ENCODE data around the gene ZBTB20. TPM values are rescaled to one million over a fixed set of nuclear protein-coding genes. Genes with fewer than 3 reads are reported as not detected.

Gene ZBTB20
- total RNA-seq, 6 experiments from 2014 or later = 36.7 to 59.4 (median 46.7) TPM

GRCh38 chr3:114958930-114959329, 188.2 kb downstream of the ZBTB20 start:
- DNase-seq (no peak), ATAC-seq (no peak)

GRCh38 chr3:114953800-114954199, 193.3 kb downstream of the ZBTB20 start:
- intact Hi-C loops (cut with DNase I) = no loop called here
- Histone ChIP-seq H3K4me3 (no peak overlapping the region), H3K27me3 (no peaks in the 10 kb centered on the region), H3K9me3 (peaks cover 0 to 3% (median 0%) of the 10 kb centered on the region in 4 donors), H3K36me3 (no peaks in the 10 kb centered on the region), H3K27ac (no peak overlapping the region), H3K4me1 (no peaks in the 10 kb centered on the region)
- ATAC-seq = no peak
- TF ChIP-seq CTCF (IDR thresholded peaks at IDR 0.05) (no peak), POLR2A (IDR thresholded peaks at IDR 0.05) (no peak)
- no peak for DNase-seq
- WGBS (ENCODE audit: insufficient coverage, low coverage, low lambda C conversion rate, missing lambda C conversion rate) = 94% methylated on average over 1 of the region's 1 CpG

More at GRCh38 chr3:114958930-114959329, 188.2 kb downstream of the ZBTB20 start:
- Histone ChIP-seq H3K9me3 (no peaks in the 10 kb centered on the region), H3K27ac (no peak overlapping the region), H3K36me3 (no peaks in the 10 kb centered on the region), H3K4me1 (no peaks in the 10 kb centered on the region), H3K27me3 (no peaks in the 10 kb centered on the region), H3K4me3 (no peak overlapping the region)
- intact Hi-C loops (cut with DNase I) = no loop called here
- TF ChIP-seq POLR2A (IDR thresholded peaks at IDR 0.05) (no peak), CTCF (IDR thresholded peaks at IDR 0.05) (no peak)

- ATAC-seq (no peak), DNase-seq (no peak)
- WGBS (ENCODE audit: insufficient coverage, low coverage, low lambda C conversion rate, missing lambda C conversion rate) = 65% methylated on average over 3 of the region's 3 CpGs
- no peaks in the 10 kb centered on the region for H3K4me1 ChIP-seq
- H3K36me3 ChIP-seq = no peaks in the 10 kb centered on the region
- TF ChIP-seq POLR2A (IDR thresholded peaks at IDR 0.05) = no peak
- TF ChIP-seq CTCF (IDR thresholded peaks at IDR 0.05) = no peak
- intact Hi-C loops (cut with DNase I) = no loop called here
- no peaks in the 10 kb centered on the region for H3K27me3 ChIP-seq
- H3K27ac ChIP-seq = no peak overlapping the region
- peaks cover 0 to 3% (median 0%) of the 10 kb centered on the region in 4 donors for H3K9me3 ChIP-seq
- H3K4me3 ChIP-seq = no peak overlapping the region
Measured at GRCh38 chr3:114953215-114953799, 193.8 kb downstream of the ZBTB20 start.

GRCh38 chr3:114942773-114943172, 204.3 kb downstream of the ZBTB20 start:
- H3K36me3 ChIP-seq = no peaks in the 10 kb centered on the region
- TF ChIP-seq CTCF (IDR thresholded peaks at IDR 0.05) (no peak), POLR2A (IDR thresholded peaks at IDR 0.05) (no peak)
- intact Hi-C loops (cut with DNase I) = no loop called here
- no peaks in the 10 kb centered on the region for H3K9me3 ChIP-seq
- H3K4me3 ChIP-seq = no peak overlapping the region
- H3K27ac ChIP-seq = no peak overlapping the region
- ATAC-seq = no peak
- H3K4me1 ChIP-seq = peaks cover 0 to 19% (median 0%) of the 10 kb centered on the region in 4 donors
- WGBS (ENCODE audit: insufficient coverage, low coverage, low lambda C conversion rate, missing lambda C conversion rate) = 86% methylated on average over 2 of the region's 2 CpGs
- no peaks in the 10 kb centered on the region for H3K27me3 ChIP-seq
- no peak for DNase-seq

All from right lobe of liver (tissue), 6 donors.